H9 (cell line): ENCODE measurements around the gene FARP1. TPM values are rescaled to one million over a fixed set of nuclear protein-coding genes. Genes with fewer than 3 reads are reported as not detected.

Source experiments
- DNase-seq: peaks from one replicate; pipeline ENCODE4 v3.0.0-alpha.2; 2017
- H2AFZ ChIP-seq: one replicate; pipeline ENCODE4 v1.6.1; 2013; ENCODE audit warnings: mild to moderate bottlenecking, low read length, control low read depth, moderate library complexity
- H2AK5ac ChIP-seq: 2 replicates; pipeline ENCODE4 v1.6.1; 2013; ENCODE audit warnings: low read length, control low read depth, mixed read lengths; ENCODE audit not compliant: insufficient read length
- H2BK120ac ChIP-seq: one replicate; pipeline ENCODE4 v1.6.1; 2013; ENCODE audit warnings: low read depth, mild to moderate bottlenecking, low read length, control low read depth, inconsistent platforms; ENCODE audit not compliant: poor library complexity, severe bottlenecking
- H2BK12ac ChIP-seq: 2 replicates; pipeline ENCODE4 v1.6.1; 2013; ENCODE audit warnings: low read length, control low read depth, mixed read lengths, low read depth; ENCODE audit not compliant: insufficient read length
- H2BK15ac ChIP-seq: 2 replicates; pipeline ENCODE4 v1.6.1; 2013; ENCODE audit warnings: low read depth, low read length, control low read depth
- H2BK20ac ChIP-seq: one replicate; pipeline ENCODE4 v1.6.1; 2013; ENCODE audit warnings: low read depth, mild to moderate bottlenecking, low read length, control low read depth, inconsistent platforms; ENCODE audit not compliant: poor library complexity, severe bottlenecking
- H2BK5ac ChIP-seq: 2 replicates; pipeline ENCODE4 v1.6.1; 2013; ENCODE audit warnings: low read length, control low read depth, mixed read lengths; ENCODE audit not compliant: insufficient read length
- H3K14ac ChIP-seq: 2 replicates; pipeline ENCODE4 v1.6.1; 2013; ENCODE audit warnings: low read length, control low read depth; ENCODE audit not compliant: insufficient read depth
- H3K18ac ChIP-seq: 2 replicates; pipeline ENCODE4 v1.6.1; 2013; ENCODE audit warnings: low read depth, mild to moderate bottlenecking, mixed read lengths, low read length, control low read depth; ENCODE audit not compliant: insufficient read length
- H3K23ac ChIP-seq: 2 replicates; pipeline ENCODE4 v1.6.1; 2013; ENCODE audit warnings: low read length, control low read depth, mixed read lengths, low read depth; ENCODE audit not compliant: insufficient read length
- H3K23me2 ChIP-seq: 2 replicates; pipeline ENCODE4 v1.6.1; 2013; ENCODE audit warnings: low read depth, mild to moderate bottlenecking, mixed read lengths, low read length, control low read depth; ENCODE audit not compliant: insufficient read length, poor library complexity, severe bottlenecking
- H3K27ac ChIP-seq: 2 replicates; pipeline ENCODE4 v1.5.1; 2013; ENCODE audit warnings: low read length, control low read depth, mixed read lengths, low read depth; ENCODE audit not compliant: insufficient read length
- H3K27me3 ChIP-seq: 2 replicates; pipeline ENCODE4 v1.6.1; 2013; ENCODE audit warnings: low read length, control low read depth, inconsistent platforms; ENCODE audit not compliant: insufficient read depth
- H3K4ac ChIP-seq: 2 replicates; pipeline ENCODE4 v1.6.1; 2013; ENCODE audit warnings: low read depth, mild to moderate bottlenecking, control low read depth, inconsistent platforms, low read length, moderate library complexity
- H3K4me1 ChIP-seq: 2 replicates; pipeline ENCODE4 v1.6.1; 2013; ENCODE audit warnings: low read length, control low read depth, inconsistent platforms; ENCODE audit not compliant: insufficient read depth
- H3K4me2 ChIP-seq: 2 replicates; pipeline ENCODE4 v1.6.1; 2013; ENCODE audit warnings: low read length, control low read depth, mixed read lengths; ENCODE audit not compliant: insufficient read length, insufficient read depth
- H3K56ac ChIP-seq: 2 replicates; pipeline ENCODE4 v1.6.1; 2013; ENCODE audit warnings: low read depth, mild to moderate bottlenecking, mixed read lengths, low read length, control low read depth; ENCODE audit not compliant: insufficient read length
- H3K79me1 ChIP-seq: 2 replicates; pipeline ENCODE4 v1.6.1; 2013; ENCODE audit warnings: low read depth, mild to moderate bottlenecking, moderate library complexity, low read length, control low read depth, inconsistent platforms; ENCODE audit not compliant: insufficient read depth, poor library complexity, severe bottlenecking
- H3K79me2 ChIP-seq: 2 replicates; pipeline ENCODE4 v1.6.1; 2013; ENCODE audit warnings: low read length, control low read depth, inconsistent platforms; ENCODE audit not compliant: insufficient read depth
- H3K9ac ChIP-seq: 2 replicates; pipeline ENCODE4 v1.6.1; 2013; ENCODE audit warnings: low read length, control low read depth, mixed read lengths; ENCODE audit not compliant: insufficient read length; ENCODE audit errors: extremely low read depth
- H3K9me3 ChIP-seq: one replicate; pipeline ENCODE4 v1.6.1; 2013; ENCODE audit warnings: low read depth, low read length, inconsistent platforms; ENCODE audit not compliant: control insufficient read depth
- H3T11ph ChIP-seq: one replicate; pipeline ENCODE4 v1.6.1; 2013; ENCODE audit warnings: mild to moderate bottlenecking, low read length, control low read depth, inconsistent platforms
- H4K20me1 ChIP-seq: one replicate; pipeline ENCODE4 v1.6.1; 2013; ENCODE audit not compliant: control insufficient read depth, insufficient read length, insufficient read depth
- H4K5ac ChIP-seq: 2 replicates; pipeline ENCODE4 v1.6.1; 2013; ENCODE audit warnings: low read depth, mild to moderate bottlenecking, mixed read lengths, low read length, control low read depth; ENCODE audit not compliant: insufficient read length
- H4K8ac ChIP-seq: replicated peaks from 2 replicates; pipeline ENCODE4 v1.6.1; 2013; ENCODE audit warnings: low read length, control low read depth, mixed read lengths, low read depth; ENCODE audit not compliant: insufficient read length
- H4K91ac ChIP-seq: 2 replicates; pipeline ENCODE4 v1.6.1; 2013; ENCODE audit warnings: low read depth, mild to moderate bottlenecking, moderate library complexity, mixed read lengths, low read length, control low read depth; ENCODE audit not compliant: insufficient read length
- H3K27ac Mint-ChIP-seq, 3 experiments: 2 replicates in 2 of 3; 3 replicates in 1 of 3; pipeline ENCODE4 v1.8.0; 2020 to 2021; ENCODE audit warnings: mixed read lengths in 3 of 3, mild to moderate bottlenecking in 1 of 3, moderate library complexity in 1 of 3
- H3K27me3 Mint-ChIP-seq: 2 replicates; pipeline ENCODE4 v1.8.0; 2021; ENCODE audit warnings: low read depth, mild to moderate bottlenecking, moderate library complexity, mixed read lengths
- H3K36me3 Mint-ChIP-seq, 3 experiments: 2 replicates in 2 of 3; 3 replicates in 1 of 3; pipeline ENCODE4 v1.8.0; 2020 to 2021; ENCODE audit warnings: low read depth in 3 of 3, mixed read lengths in 3 of 3; ENCODE audit not compliant: insufficient read depth in 1 of 3
- H3K4me1 Mint-ChIP-seq, 2 experiments: 2 replicates each; pipeline ENCODE4 v1.8.0; 2020; ENCODE audit warnings: mixed read lengths in 2 of 2
- H3K4me3 Mint-ChIP-seq, 2 experiments: 2 replicates in 1 of 2; 3 replicates in 1 of 2; pipeline ENCODE4 v1.8.0; 2020 to 2021; ENCODE audit warnings: mild to moderate bottlenecking in 2 of 2, mixed read lengths in 2 of 2, moderate library complexity in 1 of 2
- H3K9me3 Mint-ChIP-seq, 2 experiments: 2 replicates in 1 of 2; 3 replicates in 1 of 2; pipeline ENCODE4 v1.8.0; 2020; ENCODE audit warnings: mild to moderate bottlenecking in 2 of 2, mixed read lengths in 2 of 2, moderate library complexity in 1 of 2
- CTCF ChIP-seq: fragments of 200-600 bp; sonication (generic); conservative IDR thresholded peaks from 3 replicates; pipeline ENCODE4 v1.8.0; 2021; ENCODE audit warnings: antibody characterized with exemption, mild to moderate bottlenecking
- WGBS: extraction: QIAGEN DNeasy Blood & Tissue Kit; methylation state at CpG from one replicate; pipeline ENCODE4 v1.1.7; 2013; ENCODE audit warnings: missing lambda C conversion rate, low lambda C conversion rate, mixed read lengths; ENCODE audit not compliant: insufficient read length; ENCODE audit errors: extremely low coverage; 5-methylcytosine and 5-hydroxymethylcytosine counted together
- total RNA-seq: library from RNA; stranded (reverse); gene quantifications from 2 replicates; pipeline ENCODE4 v1.2.1, GENCODE V29; 2021

The FARP1 gene
- total RNA-seq, 1 experiment from 2014 or later: 95.9 TPM

GRCh38 chr13:98299966-98300350 is 157.1 kb downstream of the FARP1 start:
- no peak overlapping the region for H3K27ac Mint-ChIP-seq
- no peak overlapping the region for H3K4me2 ChIP-seq

More at GRCh38 chr13:98299966-98300350, 157.1 kb downstream of the FARP1 start:
- no peaks in the 10 kb centered on the region for H3K27me3 ChIP-seq
- H4K8ac ChIP-seq: no peak overlapping the region
- WGBS: no CpG with 5 or more reads among the region's 7 CpGs
- no peak overlapping the region for H3T11ph ChIP-seq
- H3K18ac ChIP-seq: no peak overlapping the region
- H3K4ac ChIP-seq: no peak overlapping the region
- H2BK5ac ChIP-seq: no peak overlapping the region
- no peak overlapping the region for H3K9ac ChIP-seq
- H3K4me1 Mint-ChIP-seq: peaks cover 26 to 31% of the 10 kb centered on the region in 2 experiments
- no peak overlapping the region for H4K91ac ChIP-seq
- TF ChIP-seq CTCF: no peak
- peaks cover 5% of the 10 kb centered on the region; the same call in 1 of the 2 replicates for H3K4me1 ChIP-seq
- no peak overlapping the region for H3K14ac ChIP-seq
- no peak for DNase-seq
- no peaks in the 10 kb centered on the region for H4K20me1 ChIP-seq
- H3K79me2 ChIP-seq: no peaks in the 10 kb centered on the region; the same call in 1 of the 2 replicates
- no peak overlapping the region for H4K5ac ChIP-seq
- H3K9me3 Mint-ChIP-seq: no peaks in the 10 kb centered on the region
- no peaks in the 10 kb centered on the region for H3K23me2 ChIP-seq
- no peaks in the 10 kb centered on the region for H3K9me3 ChIP-seq
- no peaks in the 10 kb centered on the region; a peak in 1 of 7 replicates for H3K36me3 Mint-ChIP-seq
- no peak overlapping the region for H3K27ac ChIP-seq
- H3K4me3 Mint-ChIP-seq: no peak overlapping the region
- no peak overlapping the region for H2BK15ac ChIP-seq
- H3K23ac ChIP-seq: no peak overlapping the region
- no peak overlapping the region for H2AFZ ChIP-seq
- H3K79me1 ChIP-seq: peaks cover 3% of the 10 kb centered on the region
- no peaks in the 10 kb centered on the region; the same call in 1 of the 2 replicates for H3K27me3 Mint-ChIP-seq
- H3K56ac ChIP-seq: no peak overlapping the region
- H2BK20ac ChIP-seq: no peak overlapping the region
- H2AK5ac ChIP-seq: no peak overlapping the region
- no peak overlapping the region for H2BK120ac ChIP-seq
- H2BK12ac ChIP-seq: no peak overlapping the region
